B cell (primary cell): ENCODE measurements around the gene RBMS3.

ENCODE experiments used
- CTCF ChIP-seq: fragments of 200-600 bp; IDR thresholded peaks from one replicate; pipeline ENCODE4 v1.8.0; 2022; ENCODE audit warnings: antibody characterized with exemption, mild to moderate bottlenecking
- EZH2 ChIP-seq: IDR thresholded peaks from 2 replicates; pipeline ENCODE4 v1.6.1; 2012; ENCODE audit warnings: borderline replicate concordance, low read depth, mild to moderate bottlenecking, moderate library complexity, low read length; ENCODE audit not compliant: insufficient read depth, poor library complexity, severe bottlenecking

DNA sequence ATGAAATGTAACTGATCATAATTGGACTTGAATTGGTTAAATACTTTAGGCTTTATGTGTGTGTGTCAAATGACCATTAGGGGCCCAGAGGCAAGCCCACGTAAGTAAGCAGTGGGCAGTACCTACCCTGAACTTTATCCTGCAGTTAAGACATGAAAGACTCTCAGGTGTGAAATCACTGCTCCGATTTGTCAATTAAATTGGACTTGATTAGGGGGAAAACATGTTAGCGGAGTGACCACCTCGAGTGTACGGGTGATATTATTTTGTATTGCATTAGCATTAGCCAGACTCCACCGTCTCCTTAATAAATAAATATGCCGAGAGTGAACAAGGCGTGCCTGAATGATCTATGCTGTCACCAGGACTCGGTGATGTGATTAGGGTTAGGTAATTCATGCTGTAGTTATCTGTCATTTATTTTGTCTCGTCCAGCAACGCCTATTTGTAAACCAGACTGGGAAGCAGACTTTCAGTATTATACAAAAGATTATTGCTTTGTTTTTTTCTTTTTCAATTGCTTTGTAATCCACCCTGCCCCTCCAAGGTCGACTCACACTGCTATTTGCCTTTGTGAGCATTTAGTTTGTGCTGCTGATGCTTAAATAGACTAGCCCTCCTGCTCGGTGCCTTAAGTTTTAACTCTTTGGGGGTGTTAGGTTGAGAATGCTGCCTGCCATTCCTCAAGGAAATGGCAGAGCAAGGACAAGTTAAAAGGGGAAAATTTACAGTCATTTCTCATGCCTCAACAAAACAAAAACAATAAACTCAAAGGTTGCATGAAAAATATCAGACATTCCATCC lies 1.8 kb downstream of the RBMS3 start:
- TF ChIP-seq CTCF (no peak), EZH2 (no peak)
